Gastroesophageal sphincter (tissue), 3 donors: ENCODE results near the gene SVOPL.

ENCODE experiments used
- POLR2A ChIP-seq, 2 donors: fragments of 450-650 bp; IDR thresholded peaks; one replicate each; pipeline ENCODE4 v1.6.1; 2017; ENCODE audit warnings: antibody characterized with exemption in 2 of 2, mild to moderate bottlenecking in 2 of 2, moderate library complexity in 1 of 2
- POLR2AphosphoS5 ChIP-seq: sonication (generic); formaldehyde crosslinking; IDR thresholded peaks from one replicate; pipeline ENCODE4 v1.6.1; 2017; ENCODE audit warnings: antibody characterized with exemption
- TF ChIP-seq, protein P1 (sequence below), 4 experiments: fragments of 200-600 bp in 2 of 4; fragments of 450-650 bp in 2 of 4; sonication (generic) in 1 of 4; IDR thresholded peaks; one replicate each; pipeline ENCODE4 v1.5.1; 2017 to 2019; ENCODE audit warnings: antibody characterized with exemption in 4 of 4, mild to moderate bottlenecking in 2 of 4, moderate library complexity in 2 of 4

GRCh38 chr7:138699661-138700060 lies 1.5 kb downstream of the SVOPL start:
- TF ChIP-seq, protein P1, sequence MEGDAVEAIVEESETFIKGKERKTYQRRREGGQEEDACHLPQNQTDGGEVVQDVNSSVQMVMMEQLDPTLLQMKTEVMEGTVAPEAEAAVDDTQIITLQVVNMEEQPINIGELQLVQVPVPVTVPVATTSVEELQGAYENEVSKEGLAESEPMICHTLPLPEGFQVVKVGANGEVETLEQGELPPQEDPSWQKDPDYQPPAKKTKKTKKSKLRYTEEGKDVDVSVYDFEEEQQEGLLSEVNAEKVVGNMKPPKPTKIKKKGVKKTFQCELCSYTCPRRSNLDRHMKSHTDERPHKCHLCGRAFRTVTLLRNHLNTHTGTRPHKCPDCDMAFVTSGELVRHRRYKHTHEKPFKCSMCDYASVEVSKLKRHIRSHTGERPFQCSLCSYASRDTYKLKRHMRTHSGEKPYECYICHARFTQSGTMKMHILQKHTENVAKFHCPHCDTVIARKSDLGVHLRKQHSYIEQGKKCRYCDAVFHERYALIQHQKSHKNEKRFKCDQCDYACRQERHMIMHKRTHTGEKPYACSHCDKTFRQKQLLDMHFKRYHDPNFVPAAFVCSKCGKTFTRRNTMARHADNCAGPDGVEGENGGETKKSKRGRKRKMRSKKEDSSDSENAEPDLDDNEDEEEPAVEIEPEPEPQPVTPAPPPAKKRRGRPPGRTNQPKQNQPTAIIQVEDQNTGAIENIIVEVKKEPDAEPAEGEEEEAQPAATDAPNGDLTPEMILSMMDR (IDR thresholded peaks at IDR 0.05): no peak
- TF ChIP-seq POLR2AphosphoS5: no peak
- TF ChIP-seq POLR2A (IDR thresholded peaks at IDR 0.05): no peak
